HuH-7.5 (cell line): ENCODE measurements around the gene TSPAN6.

Experiments
- DNase-seq: peaks from one replicate; pipeline ENCODE4 v3.0.0; 2011; ENCODE audit warnings: low spot score

The TSPAN6 gene

GRCh38 chrX:100636321-100636991 is at the start of gene TSPAN6:
Gene TSPAN6, minus strand, starts transcription at chrX:100636806. Its CDS starts 112 bp downstream, at chrX:100636694.
- peak; percentile 43 for DNase-seq

GRCh38 chrX:100685997-100686305 is 49.3 kb upstream of the TSPAN6 start:
- no peak for DNase-seq

GRCh38 chrX:100685284-100685996 is 48.8 kb upstream of the TSPAN6 start:
- peak; percentile 40 for DNase-seq

- no peak for DNase-seq
Measured at GRCh38 chrX:100682939-100683338, 46.3 kb upstream of the TSPAN6 start.

GRCh38 chrX:100681599-100681998 is 45.0 kb upstream of the TSPAN6 start:
- no peak for DNase-seq

GRCh38 chrX:100680756-100681155 is 44.1 kb upstream of the TSPAN6 start:
- no peak for DNase-seq

- no peak for DNase-seq
Measured at GRCh38 chrX:100677611-100678181, 41.1 kb upstream of the TSPAN6 start.

- no peak for DNase-seq
Measured at GRCh38 chrX:100674705-100675104, 38.1 kb upstream of the TSPAN6 start.

GRCh38 chrX:100673397-100673953 is 36.9 kb upstream of the TSPAN6 start:
- no peak for DNase-seq

- no peak for DNase-seq
Measured at GRCh38 chrX:100672966-100673365, 36.4 kb upstream of the TSPAN6 start.

- no peak for DNase-seq
Measured at GRCh38 chrX:100663642-100664041, 27.0 kb upstream of the TSPAN6 start.

- no peak for DNase-seq
Measured at GRCh38 chrX:100662796-100663195, 26.2 kb upstream of the TSPAN6 start.

GRCh38 chrX:100662170-100662569 is 25.6 kb upstream of the TSPAN6 start:
- DNase-seq: no peak

- DNase-seq: no peak
Measured at GRCh38 chrX:100659431-100660137, 23.0 kb upstream of the TSPAN6 start.

GRCh38 chrX:100658941-100659381 is 22.4 kb upstream of the TSPAN6 start:
- no peak for DNase-seq

GRCh38 chrX:100654261-100654660 is 17.7 kb upstream of the TSPAN6 start:
- DNase-seq: no peak

GRCh38 chrX:100652266-100652665 is 15.7 kb upstream of the TSPAN6 start:
- DNase-seq: no peak

- DNase-seq: no peak
Measured at GRCh38 chrX:100650841-100651240, 14.2 kb upstream of the TSPAN6 start.

GRCh38 chrX:100649550-100650356 is 13.1 kb upstream of the TSPAN6 start:
- DNase-seq: no peak

GRCh38 chrX:100648458-100649417 is 12.1 kb upstream of the TSPAN6 start:
- DNase-seq: no peak
